GDM1 (cell line): ENCODE measurements around the gene HDDC2.

Source experiments
- DNase-seq: peaks from one replicate; lab custom pipeline; 2025; lab: John Stamatoyannopoulos, UW

Gene HDDC2

GRCh38 chr6:125233202-125233601 is 68.6 kb downstream of the HDDC2 start:
- DNase-seq = no peak

GRCh38 chr6:125232466-125232865 is 69.3 kb downstream of the HDDC2 start:
- DNase-seq = no peak

- no peak for DNase-seq
Measured at GRCh38 chr6:125231574-125232343, 70.0 kb downstream of the HDDC2 start.

GRCh38 chr6:125231133-125231532 is 70.6 kb downstream of the HDDC2 start:
- no peak for DNase-seq

- DNase-seq = no peak
Measured at GRCh38 chr6:125230674-125231073, 71.1 kb downstream of the HDDC2 start.

- no peak for DNase-seq
Measured at GRCh38 chr6:125228981-125229479, 72.7 kb downstream of the HDDC2 start.

GRCh38 chr6:125227244-125227643 is 74.5 kb downstream of the HDDC2 start:
- DNase-seq = no peak
